PFSK-1 (cell line): Measurements from ENCODE around the gene CDK6.

ENCODE experiments used
- FOXP2 ChIP-seq: optimal IDR thresholded peaks from 2 replicates; pipeline ENCODE3; 2011; ENCODE audit warnings: borderline replicate concordance, control low read depth, inconsistent platforms; ENCODE audit not compliant: insufficient read depth; ENCODE audit errors: extremely low read length, extremely low read depth
- POLR2AphosphoS5 ChIP-seq: IDR thresholded peaks from 2 replicates; pipeline ENCODE4 v1.6.1; 2012; ENCODE audit warnings: low read depth, mild to moderate bottlenecking, control low read depth, low read length, moderate library complexity
- SIN3A ChIP-seq: IDR thresholded peaks from 2 replicates; pipeline ENCODE4 v1.6.1; 2012; ENCODE audit warnings: mild to moderate bottlenecking, low read length, moderate library complexity, borderline replicate concordance; ENCODE audit not compliant: insufficient read depth
- TAF1 ChIP-seq: IDR thresholded peaks from 2 replicates; pipeline ENCODE4 v1.6.1; 2012; ENCODE audit warnings: low read length, control low read depth, borderline replicate concordance; ENCODE audit not compliant: insufficient read depth
- TF ChIP-seq, protein P1 (sequence below), 2 experiments: IDR thresholded peaks; 2 replicates each; pipeline versions ENCODE4 v1.6.1 to v1.8.0; 2011 to 2012; ENCODE audit warnings: low read depth in 2 of 2, low read length in 2 of 2, control low read depth in 1 of 2, inconsistent platforms in 1 of 2, mild to moderate bottlenecking in 1 of 2, moderate library complexity in 1 of 2; ENCODE audit not compliant: insufficient read depth in 1 of 2

The CDK6 gene

DNA sequence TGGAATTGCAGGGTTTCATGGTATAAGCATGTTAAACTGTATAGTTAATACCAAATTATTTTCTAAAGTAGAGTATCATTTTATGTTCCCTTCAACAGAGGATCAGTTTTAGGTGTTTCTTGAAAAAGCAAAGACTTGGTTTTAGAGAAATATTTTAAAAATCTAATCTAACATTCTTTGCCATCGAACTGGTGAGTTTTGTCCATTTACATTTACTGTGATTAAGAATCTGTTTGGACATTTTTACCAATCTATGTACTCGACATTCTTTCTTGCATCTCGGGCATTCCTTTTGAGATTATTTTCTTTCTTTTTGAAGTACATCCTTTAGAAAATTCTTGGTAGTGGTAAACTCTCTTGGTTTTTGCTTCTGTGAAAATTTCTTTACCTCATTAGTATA is 131.5 kb downstream of the CDK6 start:
- no peak for TF ChIP-seq SIN3A
- TF ChIP-seq FOXP2: no peak
- TF ChIP-seq, protein P1, sequence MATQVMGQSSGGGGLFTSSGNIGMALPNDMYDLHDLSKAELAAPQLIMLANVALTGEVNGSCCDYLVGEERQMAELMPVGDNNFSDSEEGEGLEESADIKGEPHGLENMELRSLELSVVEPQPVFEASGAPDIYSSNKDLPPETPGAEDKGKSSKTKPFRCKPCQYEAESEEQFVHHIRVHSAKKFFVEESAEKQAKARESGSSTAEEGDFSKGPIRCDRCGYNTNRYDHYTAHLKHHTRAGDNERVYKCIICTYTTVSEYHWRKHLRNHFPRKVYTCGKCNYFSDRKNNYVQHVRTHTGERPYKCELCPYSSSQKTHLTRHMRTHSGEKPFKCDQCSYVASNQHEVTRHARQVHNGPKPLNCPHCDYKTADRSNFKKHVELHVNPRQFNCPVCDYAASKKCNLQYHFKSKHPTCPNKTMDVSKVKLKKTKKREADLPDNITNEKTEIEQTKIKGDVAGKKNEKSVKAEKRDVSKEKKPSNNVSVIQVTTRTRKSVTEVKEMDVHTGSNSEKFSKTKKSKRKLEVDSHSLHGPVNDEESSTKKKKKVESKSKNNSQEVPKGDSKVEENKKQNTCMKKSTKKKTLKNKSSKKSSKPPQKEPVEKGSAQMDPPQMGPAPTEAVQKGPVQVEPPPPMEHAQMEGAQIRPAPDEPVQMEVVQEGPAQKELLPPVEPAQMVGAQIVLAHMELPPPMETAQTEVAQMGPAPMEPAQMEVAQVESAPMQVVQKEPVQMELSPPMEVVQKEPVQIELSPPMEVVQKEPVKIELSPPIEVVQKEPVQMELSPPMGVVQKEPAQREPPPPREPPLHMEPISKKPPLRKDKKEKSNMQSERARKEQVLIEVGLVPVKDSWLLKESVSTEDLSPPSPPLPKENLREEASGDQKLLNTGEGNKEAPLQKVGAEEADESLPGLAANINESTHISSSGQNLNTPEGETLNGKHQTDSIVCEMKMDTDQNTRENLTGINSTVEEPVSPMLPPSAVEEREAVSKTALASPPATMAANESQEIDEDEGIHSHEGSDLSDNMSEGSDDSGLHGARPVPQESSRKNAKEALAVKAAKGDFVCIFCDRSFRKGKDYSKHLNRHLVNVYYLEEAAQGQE (IDR thresholded peaks at IDR 0.05; ENCODE audit: insufficient read depth in 1 of 2, low read depth in 2 of 2, low read length in 2 of 2): no peak
- no peak for TF ChIP-seq TAF1
- no peak for TF ChIP-seq POLR2AphosphoS5

DNA sequence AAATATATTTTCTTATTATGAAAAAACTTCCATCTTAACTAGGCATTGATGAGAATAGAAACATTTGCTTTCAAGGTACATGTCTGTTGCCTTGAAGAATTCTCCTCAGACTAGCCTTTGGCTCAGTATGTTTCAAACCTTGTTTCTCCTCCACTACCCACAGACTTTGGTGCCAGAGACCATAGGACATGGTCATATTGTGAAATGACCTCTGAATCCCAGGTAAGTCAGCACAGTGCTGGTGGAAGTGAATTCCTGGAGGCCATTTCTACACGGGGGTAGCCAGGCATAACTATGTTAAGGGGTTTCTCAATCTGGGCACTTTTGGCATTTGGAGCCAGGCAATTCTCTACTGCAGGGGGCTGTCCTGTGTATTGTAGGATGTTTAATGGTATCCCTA is 133.8 kb downstream of the CDK6 start:
- TF ChIP-seq POLR2AphosphoS5: no peak
- TF ChIP-seq, protein P1 (IDR thresholded peaks at IDR 0.05; ENCODE audit: insufficient read depth in 1 of 2, low read depth in 2 of 2, low read length in 2 of 2): no peak
- no peak for TF ChIP-seq TAF1
- TF ChIP-seq SIN3A: no peak
- TF ChIP-seq FOXP2: no peak

DNA sequence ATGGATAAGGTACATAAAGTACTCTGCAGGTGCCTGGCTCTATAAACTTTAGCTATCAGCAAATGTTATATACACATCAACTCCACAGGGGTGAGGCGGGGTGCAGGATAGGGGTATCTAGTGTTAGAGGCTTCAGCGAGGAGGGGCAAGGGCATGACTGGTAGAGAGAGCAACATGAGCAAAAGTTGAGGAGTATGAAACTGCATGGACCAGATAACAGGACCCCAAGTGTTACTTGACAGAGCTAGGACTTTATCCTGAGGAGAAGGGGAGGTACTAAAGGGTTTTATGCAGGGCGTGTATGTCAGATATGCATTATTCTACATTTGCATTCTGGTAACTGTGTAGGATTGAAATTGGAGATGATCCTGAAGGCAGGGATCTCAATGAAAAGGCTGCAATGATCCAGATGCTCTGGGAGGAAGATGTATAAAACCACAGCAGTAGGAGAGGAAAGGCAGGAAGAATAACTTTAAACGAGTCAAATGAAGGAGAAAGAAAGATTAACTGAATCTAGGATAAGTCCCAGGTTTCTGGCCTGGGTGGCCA is 136.3 kb downstream of the CDK6 start:
- no peak for TF ChIP-seq FOXP2
- TF ChIP-seq, protein P1 (IDR thresholded peaks at IDR 0.05; ENCODE audit: insufficient read depth in 1 of 2, low read depth in 2 of 2, low read length in 2 of 2): no peak
- TF ChIP-seq TAF1: no peak
- no peak for TF ChIP-seq SIN3A
- no peak for TF ChIP-seq POLR2AphosphoS5

DNA sequence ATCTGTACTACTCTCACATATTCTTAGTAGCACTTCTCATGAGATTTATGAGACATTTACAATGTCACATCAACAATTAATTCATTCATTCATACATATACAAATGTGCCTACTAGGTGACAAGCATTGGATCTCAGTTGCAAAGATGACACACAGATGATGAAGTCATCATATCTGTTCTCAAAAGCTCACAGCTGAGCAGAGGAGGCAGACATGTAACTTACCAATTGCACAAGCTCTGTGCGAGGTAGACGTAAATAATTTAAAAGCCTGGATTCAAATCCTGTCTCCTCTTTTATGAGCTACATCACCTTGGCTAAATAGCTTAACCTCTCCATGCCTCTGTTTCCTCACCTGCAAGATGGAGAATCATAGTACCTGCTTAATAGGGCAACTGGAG is 136.8 kb downstream of the CDK6 start:
- TF ChIP-seq TAF1 (no peak), FOXP2 (no peak), SIN3A (no peak), POLR2AphosphoS5 (no peak)
- TF ChIP-seq, protein P1 (IDR thresholded peaks at IDR 0.05; ENCODE audit: insufficient read depth in 1 of 2, low read depth in 2 of 2, low read length in 2 of 2): no peak
